ENCODE measurements around the gene RBM47. TPM values are rescaled to one million over a fixed set of nuclear protein-coding genes. Genes with fewer than 3 reads are reported as not detected.

RBM47 gene
- total and polyA plus RNA-seq, 9 of the 15 experiments (the other 6 are each of a cell fraction or from before 2014, with no cell fraction given), result 1.4 to 6.4 (median 3.3) TPM

DNA sequence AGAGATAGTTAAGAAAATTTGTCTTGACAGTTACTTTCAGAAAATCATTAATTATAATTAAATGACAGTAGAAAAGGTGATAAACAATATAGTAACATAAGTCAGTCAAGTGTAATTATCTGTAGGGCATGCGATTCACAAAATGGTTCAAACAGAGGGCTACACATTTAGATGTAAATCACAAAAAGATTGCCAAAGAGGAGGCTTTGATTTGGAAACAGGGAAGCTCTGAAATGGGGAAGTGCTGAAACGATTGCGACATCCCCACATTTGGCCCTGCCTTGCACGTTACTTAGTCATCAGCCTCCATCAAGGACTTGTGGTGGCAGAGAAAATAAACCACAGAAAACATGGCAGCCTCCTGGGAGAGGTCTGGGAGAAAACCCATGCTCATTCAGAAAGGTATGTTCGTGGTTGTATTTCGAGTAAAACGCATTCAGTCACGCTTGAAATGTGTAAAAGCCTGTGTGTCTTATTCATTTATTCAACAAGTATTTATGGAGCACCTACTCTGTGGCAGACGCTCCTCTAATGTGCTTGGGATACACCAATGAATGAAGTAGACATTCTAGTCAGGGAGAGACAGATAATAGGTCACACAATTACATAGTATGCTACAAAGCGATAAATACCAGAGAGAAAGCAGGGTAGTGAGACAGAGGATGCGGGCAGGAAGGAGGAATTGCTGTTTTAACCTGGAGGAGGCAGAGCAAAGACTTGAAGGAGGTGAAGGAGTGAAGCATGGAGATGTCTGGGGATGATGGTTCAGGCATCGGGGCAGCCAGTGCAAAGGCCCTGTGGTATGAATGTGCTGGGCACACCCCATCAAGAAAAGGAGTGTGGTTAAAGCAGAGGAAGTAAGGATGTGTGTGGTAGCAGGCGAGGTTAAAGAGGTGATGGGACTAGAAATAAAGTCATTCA lies 7.8 kb downstream of the RBM47 start (continued):
- no peak for TF ChIP-seq CBX2 (IDR thresholded peaks at IDR 0.05; ENCODE audit: insufficient read depth, low read length, poor library complexity, severe bottlenecking)
- no peak for TF ChIP-seq PHTF2 (CRISPR knock-in tag; IDR thresholded peaks at IDR 0.05)
- TF ChIP-seq ZNF3 (CRISPR knock-in tag; IDR thresholded peaks at IDR 0.05), result no peak
- TF ChIP-seq RNF2 (IDR thresholded peaks at IDR 0.05), result peak; percentile 77; the same call in 1 of the 2 replicates
- peak; percentile 69; the same call in 1 of the 2 replicates for TF ChIP-seq ESRRA (IDR thresholded peaks at IDR 0.05; ENCODE audit: borderline replicate concordance, low read depth)
- TF ChIP-seq TRIM24 (IDR thresholded peaks at IDR 0.05), result peak; percentile 88 to 90
- no peak for TF ChIP-seq GTF2B (IDR thresholded peaks at IDR 0.05; ENCODE audit: extremely low read depth, insufficient read length)
- TF ChIP-seq, protein P1, sequence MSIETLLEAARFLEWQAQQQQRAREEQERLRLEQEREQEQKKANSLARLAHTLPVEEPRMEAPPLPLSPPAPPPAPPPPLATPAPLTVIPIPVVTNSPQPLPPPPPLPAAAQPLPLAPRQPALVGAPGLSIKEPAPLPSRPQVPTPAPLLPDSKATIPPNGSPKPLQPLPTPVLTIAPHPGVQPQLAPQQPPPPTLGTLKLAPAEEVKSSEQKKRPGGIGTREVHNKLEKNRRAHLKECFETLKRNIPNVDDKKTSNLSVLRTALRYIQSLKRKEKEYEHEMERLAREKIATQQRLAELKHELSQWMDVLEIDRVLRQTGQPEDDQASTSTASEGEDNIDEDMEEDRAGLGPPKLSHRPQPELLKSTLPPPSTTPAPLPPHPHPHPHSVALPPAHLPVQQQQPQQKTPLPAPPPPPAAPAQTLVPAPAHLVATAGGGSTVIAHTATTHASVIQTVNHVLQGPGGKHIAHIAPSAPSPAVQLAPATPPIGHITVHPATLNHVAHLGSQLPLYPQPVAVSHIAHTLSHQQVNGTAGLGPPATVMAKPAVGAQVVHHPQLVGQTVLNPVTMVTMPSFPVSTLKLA (conservative IDR thresholded peaks at IDR 0.05), result 0 out of 4 replicates have a peak, but pooled peaks of 1 of the 2 experiments have one; percentile 40
- peak; percentile 69; the same call in 1 of the 2 replicates for TF ChIP-seq EHMT2 (IDR thresholded peaks at IDR 0.05)
- no peak for TF ChIP-seq STAT5B (CRISPR knock-in tag; IDR thresholded peaks at IDR 0.05)
- TF ChIP-seq MTF1 (CRISPR knock-in tag; IDR thresholded peaks at IDR 0.05; ENCODE audit: borderline replicate concordance), result no peak
- TF ChIP-seq HDAC2 (IDR thresholded peaks at IDR 0.05), result peak; percentile 94
- peak; percentile 48 for TF ChIP-seq RBM25 (IDR thresholded peaks at IDR 0.05; ENCODE audit: low read depth, low read length, severe bottlenecking)
- TF ChIP-seq IRF9 (tag; IDR thresholded peaks at IDR 0.05), result peak; percentile 85
- TF ChIP-seq KHSRP (IDR thresholded peaks at IDR 0.05), result no peak
- TF ChIP-seq ZNF41 (CRISPR knock-in tag; conservative IDR thresholded peaks at IDR 0.05), result peak; percentile 86; the same call in 1 of the 2 replicates
- peak in 1 of 2 experiments; percentile 75; a peak in 2 of 4 replicates for TF ChIP-seq HDAC1 (IDR thresholded peaks at IDR 0.05)
- TF ChIP-seq, protein P2, sequence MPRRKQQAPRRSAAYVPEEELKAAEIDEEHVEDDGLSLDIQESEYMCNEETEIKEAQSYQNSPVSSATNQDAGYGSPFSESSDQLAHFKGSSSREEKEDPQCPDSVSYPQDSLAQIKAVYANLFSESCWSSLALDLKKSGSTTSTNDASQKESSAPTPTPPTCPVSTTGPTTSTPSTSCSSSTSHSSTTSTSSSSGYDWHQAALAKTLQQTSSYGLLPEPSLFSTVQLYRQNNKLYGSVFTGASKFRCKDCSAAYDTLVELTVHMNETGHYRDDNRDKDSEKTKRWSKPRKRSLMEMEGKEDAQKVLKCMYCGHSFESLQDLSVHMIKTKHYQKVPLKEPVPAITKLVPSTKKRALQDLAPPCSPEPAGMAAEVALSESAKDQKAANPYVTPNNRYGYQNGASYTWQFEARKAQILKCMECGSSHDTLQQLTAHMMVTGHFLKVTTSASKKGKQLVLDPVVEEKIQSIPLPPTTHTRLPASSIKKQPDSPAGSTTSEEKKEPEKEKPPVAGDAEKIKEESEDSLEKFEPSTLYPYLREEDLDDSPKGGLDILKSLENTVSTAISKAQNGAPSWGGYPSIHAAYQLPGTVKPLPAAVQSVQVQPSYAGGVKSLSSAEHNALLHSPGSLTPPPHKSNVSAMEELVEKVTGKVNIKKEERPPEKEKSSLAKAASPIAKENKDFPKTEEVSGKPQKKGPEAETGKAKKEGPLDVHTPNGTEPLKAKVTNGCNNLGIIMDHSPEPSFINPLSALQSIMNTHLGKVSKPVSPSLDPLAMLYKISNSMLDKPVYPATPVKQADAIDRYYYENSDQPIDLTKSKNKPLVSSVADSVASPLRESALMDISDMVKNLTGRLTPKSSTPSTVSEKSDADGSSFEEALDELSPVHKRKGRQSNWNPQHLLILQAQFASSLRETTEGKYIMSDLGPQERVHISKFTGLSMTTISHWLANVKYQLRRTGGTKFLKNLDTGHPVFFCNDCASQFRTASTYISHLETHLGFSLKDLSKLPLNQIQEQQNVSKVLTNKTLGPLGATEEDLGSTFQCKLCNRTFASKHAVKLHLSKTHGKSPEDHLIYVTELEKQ (CRISPR knock-in tag; IDR thresholded peaks at IDR 0.05), result no peak
- peak; percentile 56 for TF ChIP-seq ATF7 (IDR thresholded peaks at IDR 0.05)
- TF ChIP-seq ZEB2 (IDR thresholded peaks at IDR 0.05), result 0 out of 2 replicates have a peak, but pooled peaks have one; percentile 16
